ENCODE results near the gene STRADA. TPM values are rescaled to one million over a fixed set of nuclear protein-coding genes. Genes with fewer than 3 reads are reported as not detected.

STRADA gene
- total and polyA plus RNA-seq, 2 of the 8 experiments (the other 6 are each of a cell fraction or from before 2014, with no cell fraction given): 35.6 to 43.3 TPM

DNA sequence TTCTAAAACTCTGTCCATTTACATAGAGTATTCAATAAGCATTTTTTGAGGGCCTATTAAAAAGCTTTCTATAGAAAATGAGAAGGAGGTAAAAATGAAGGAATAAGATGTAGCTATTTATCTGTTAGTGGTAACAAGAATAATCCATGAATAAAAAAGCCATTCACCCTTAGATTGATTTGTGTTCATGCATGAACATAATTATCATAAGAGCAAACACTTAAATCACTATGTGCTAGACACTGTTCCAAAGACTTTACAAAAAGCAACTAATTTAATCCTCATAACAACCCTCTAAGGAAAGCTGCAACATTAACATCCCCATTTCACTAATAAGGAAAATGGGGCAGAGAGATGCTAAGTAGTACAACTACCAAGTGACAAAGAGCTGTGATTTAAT is 25.2 kb upstream of the STRADA start:
- no peaks in the 10 kb centered on the region; the same call in 1 of the 2 replicates for H3K79me1 ChIP-seq (ENCODE audit: low read depth, low read length)
- no peak overlapping the region for H2BK5ac ChIP-seq (ENCODE audit: low read depth, low read length)
- H3K4me3 ChIP-seq (ENCODE audit: extremely low read depth in 1 of 4, insufficient read depth in 2 of 4, low read depth in 3 of 4, low read length in 4 of 4): no peak overlapping the region
- no peak overlapping the region for H4K8ac ChIP-seq (ENCODE audit: extremely low read depth, insufficient read depth, low read length)
- no peak overlapping the region for H2AK5ac ChIP-seq (ENCODE audit: low read depth, low read length)
- H2BK20ac ChIP-seq (ENCODE audit: low read length): no peak overlapping the region
- H2AFZ ChIP-seq (ENCODE audit: low read length): no peak overlapping the region
- H2BK15ac ChIP-seq (ENCODE audit: low read length): no peak overlapping the region
- no peak overlapping the region for H2BK12ac ChIP-seq (ENCODE audit: low read depth, low read length)
- ChIA-PET CTCF (ENCODE audit: partially characterized antibody) (no interaction called here), POLR2A (ENCODE audit: partially characterized antibody) (interaction anchor here (0.9 to 1.5 kb wide), 2 partner anchors 17 to 60 kb away, joined by 3 read pairs; no protein-coding TSS in a partner anchor)
- H3K23ac ChIP-seq (ENCODE audit: insufficient read length): no peak overlapping the region
- H3K9ac ChIP-seq (replicated peaks in 1 of 4; ENCODE audit: extremely low read depth in 1 of 4, low read depth in 3 of 4, low read length in 3 of 4): no peak overlapping the region
- DNase-seq (ENCODE audit: low read depth in 1 of 2, low spot score in 2 of 2) (no peak), FAIRE-seq (no peak)
- H3K79me2 ChIP-seq (ENCODE audit: control insufficient read depth in 1 of 2, insufficient read depth in 2 of 2, low read length in 2 of 2): peaks cover 14 to 63% of the 10 kb centered on the region in 2 experiments
- no peak for TF ChIP-seq RNF2 (IDR thresholded peaks at IDR 0.05; ENCODE audit: borderline replicate concordance, low read depth, low read length, missing control alignments, poor library complexity, severe bottlenecking)
- no peak for TF ChIP-seq EP300 (IDR thresholded peaks at IDR 0.05; ENCODE audit: borderline replicate concordance in 1 of 2, low read depth in 2 of 2, low read length in 2 of 2)
- no peak for TF ChIP-seq CTBP2 (IDR thresholded peaks at IDR 0.05; ENCODE audit: borderline replicate concordance, insufficient read depth, insufficient read length, low read length)
- TF ChIP-seq CBX5 (IDR thresholded peaks at IDR 0.05; ENCODE audit: low read depth, low read length): no peak
- TF ChIP-seq SP4 (IDR thresholded peaks at IDR 0.05; ENCODE audit: low read length): no peak
- TF ChIP-seq SP1 (IDR thresholded peaks at IDR 0.05; ENCODE audit: low read depth, low read length): no peak
- no peak for TF ChIP-seq BACH1 (IDR thresholded peaks at IDR 0.05; ENCODE audit: low read length)
- no peak for TF ChIP-seq GTF2F1 (IDR thresholded peaks at IDR 0.05; ENCODE audit: borderline replicate concordance, low read depth, low read length)
- TF ChIP-seq HDAC2 (IDR thresholded peaks at IDR 0.05; ENCODE audit: borderline replicate concordance in 1 of 2, low read depth in 2 of 2, low read length in 2 of 2): no peak
- H3K9me3 ChIP-seq (ENCODE audit: insufficient read depth in 2 of 2, low read depth in 1 of 2, low read length in 1 of 2): no peaks in the 10 kb centered on the region
- no peak overlapping the region for H3K27ac ChIP-seq (ENCODE audit: low read depth, low read length)
- no peak overlapping the region for H3K4ac ChIP-seq (replicated peaks; ENCODE audit: insufficient read length, low read depth, low read length)
- H3K4me2 ChIP-seq (ENCODE audit: insufficient read depth in 1 of 2, low read depth in 2 of 2, low read length in 2 of 2): no peak overlapping the region
- H4K20me1 ChIP-seq (replicated peaks in 1 of 2; ENCODE audit: control insufficient read depth in 1 of 2, insufficient read depth in 2 of 2, low read length in 2 of 2): peaks cover 2% of the 10 kb centered on the region in 2 experiments
- H3K18ac ChIP-seq (ENCODE audit: extremely low read depth, low read length): no peak overlapping the region
- H3K36me3 ChIP-seq (ENCODE audit: control insufficient read depth in 2 of 4, insufficient read depth in 4 of 4, low read length in 3 of 4): peaks cover 3 to 38% (median 20%) of the 10 kb centered on the region in 4 experiments; a peak in 6 of 8 replicates
- no peaks in the 10 kb centered on the region; the same call in 1 of the 2 replicates for H3K23me2 ChIP-seq (ENCODE audit: low read depth, low read length)
- H2BK120ac ChIP-seq (replicated peaks; ENCODE audit: low read depth, low read length): no peak overlapping the region
- H4K5ac ChIP-seq (ENCODE audit: insufficient read length, low read depth, low read length): no peak overlapping the region
- H3K27me3 ChIP-seq (replicated peaks in 1 of 4; ENCODE audit: control insufficient read depth in 3 of 4, extremely low read depth in 1 of 4, insufficient read depth in 3 of 4, low read length in 3 of 4): no peaks in the 10 kb centered on the region
- H3K4me1 ChIP-seq (replicated peaks in 1 of 4; ENCODE audit: control insufficient read depth in 3 of 4, insufficient read depth in 4 of 4, low read length in 3 of 4): peaks cover 0 to 3% (median 0%) of the 10 kb centered on the region in 4 experiments; a peak in 1 of 7 replicates
- H3K56ac ChIP-seq (replicated peaks; ENCODE audit: insufficient read length, low read depth, low read length): no peak overlapping the region
- no peak overlapping the region for H4K91ac ChIP-seq (replicated peaks; ENCODE audit: insufficient read length, low read length)
- H3K14ac ChIP-seq (ENCODE audit: insufficient read length): no peak overlapping the region

Data from H1 (cell line).